HAP-1 (cell line): ENCODE data around the gene TSSK2.
A peak's percentile ranks its signal among the peaks of the same experiment; 100 is the strongest.

Experiments used
- DNase-seq, 2 experiments: peaks; one replicate each; pipeline ENCODE4 v3.0.0-alpha.2; 2016 to 2020; ENCODE audit warnings: low spot score in 2 of 2
- H3K27me3 ChIP-seq: fragments of 250-450 bp; sonication (Bioruptor Pico); 2 replicates; pipeline ENCODE4 v1.5.1; 2020; ENCODE audit warnings: low read depth, mild to moderate bottlenecking, moderate library complexity
- H3K36me3 ChIP-seq: fragments of 250-450 bp; sonication (Bioruptor Pico); replicated peaks from 2 replicates; pipeline ENCODE4 v1.5.1; 2020; ENCODE audit warnings: mild to moderate bottlenecking
- H3K4me1 ChIP-seq: fragments of 250-450 bp; sonication (Bioruptor Pico); 2 replicates; pipeline ENCODE4 v1.5.1; 2020; ENCODE audit warnings: mild to moderate bottlenecking
- H3K4me3 ChIP-seq: fragments of 250-450 bp; sonication (Bioruptor Pico); 2 replicates; pipeline ENCODE4 v1.5.1; 2020; ENCODE audit warnings: mild to moderate bottlenecking, moderate library complexity
- H3K9me3 ChIP-seq: fragments of 250-450 bp; sonication (Bioruptor Pico); 2 replicates; pipeline ENCODE4 v1.5.1; 2020; ENCODE audit warnings: mild to moderate bottlenecking, moderate library complexity
- in situ Hi-C: fragments of 300-500 bp; cut with MboI; formaldehyde crosslinking; loops from 3 replicates; pipeline ENCODE4 v1.14.3; 2020; ENCODE audit warnings: low sequenced_read_pairs, inconsistent platforms, mixed read lengths

TSSK2 gene

DNA sequence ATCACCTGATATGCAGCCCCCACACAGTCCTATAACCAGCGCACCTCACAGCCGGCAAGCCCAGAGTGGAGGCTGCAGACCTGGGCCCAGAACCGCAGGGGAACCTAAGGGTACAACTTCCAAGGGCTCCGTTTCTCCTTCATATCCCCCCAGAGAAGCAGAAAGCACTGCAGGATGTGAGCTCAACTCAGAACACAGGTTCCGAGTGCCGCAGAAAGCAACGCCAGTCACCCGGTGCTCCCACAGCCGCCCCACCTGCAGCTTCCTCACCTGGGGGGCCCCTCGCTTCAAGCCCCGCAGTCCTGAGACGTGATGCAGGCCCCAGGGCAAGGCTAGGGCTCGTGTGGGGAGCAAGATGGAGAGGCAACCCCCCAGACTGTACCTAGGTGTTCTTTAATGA is 2.5 kb downstream of the TSSK2 start:
- in situ Hi-C loops = no loop called here
- H3K36me3 ChIP-seq = peaks cover 43% of the 10 kb centered on the region
- no peak for DNase-seq
- no peaks in the 10 kb centered on the region for H3K9me3 ChIP-seq
- no peak overlapping the region for H3K4me3 ChIP-seq
- H3K27me3 ChIP-seq = no peaks in the 10 kb centered on the region
- no peaks in the 10 kb centered on the region for H3K4me1 ChIP-seq

DNA sequence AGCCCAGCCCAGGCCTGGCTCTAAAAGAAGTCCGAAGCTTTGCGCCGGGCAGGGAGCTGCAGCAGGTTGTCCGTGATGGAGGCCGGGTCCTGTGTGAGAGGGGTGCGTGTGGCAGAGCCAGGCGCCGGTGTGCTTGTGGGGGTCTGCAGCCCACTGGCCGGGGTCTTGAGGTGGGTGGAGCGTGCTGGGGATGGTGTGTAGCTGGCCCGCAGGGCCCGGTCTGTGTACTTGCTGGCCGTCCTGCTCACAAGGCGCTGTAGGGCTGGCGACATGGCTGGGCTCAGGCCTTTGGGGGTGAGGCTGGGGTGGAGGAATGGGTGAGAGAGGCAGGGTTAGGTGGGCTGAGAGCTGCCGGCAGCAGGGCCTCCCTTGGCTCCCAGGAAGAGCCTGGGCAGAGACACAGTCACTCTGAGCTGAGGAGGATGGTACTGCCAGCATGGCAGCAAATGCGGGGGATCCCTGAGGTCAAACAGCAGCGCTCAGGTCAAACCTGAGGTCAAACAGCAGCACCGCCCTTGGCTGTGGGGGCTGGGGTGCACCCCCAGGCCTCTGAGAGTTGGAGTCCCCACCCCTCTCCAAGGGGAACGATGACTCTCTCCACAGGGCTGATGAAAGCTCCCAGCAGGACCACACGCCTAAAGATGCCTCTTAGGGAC is 3.2 kb downstream of the TSSK2 start:
- H3K27me3 ChIP-seq = no peaks in the 10 kb centered on the region
- H3K4me1 ChIP-seq = no peaks in the 10 kb centered on the region
- no peak for DNase-seq
- no peak overlapping the region for H3K4me3 ChIP-seq
- H3K9me3 ChIP-seq = no peaks in the 10 kb centered on the region
- in situ Hi-C loops = no loop called here
- peaks cover 50% of the 10 kb centered on the region for H3K36me3 ChIP-seq

DNA sequence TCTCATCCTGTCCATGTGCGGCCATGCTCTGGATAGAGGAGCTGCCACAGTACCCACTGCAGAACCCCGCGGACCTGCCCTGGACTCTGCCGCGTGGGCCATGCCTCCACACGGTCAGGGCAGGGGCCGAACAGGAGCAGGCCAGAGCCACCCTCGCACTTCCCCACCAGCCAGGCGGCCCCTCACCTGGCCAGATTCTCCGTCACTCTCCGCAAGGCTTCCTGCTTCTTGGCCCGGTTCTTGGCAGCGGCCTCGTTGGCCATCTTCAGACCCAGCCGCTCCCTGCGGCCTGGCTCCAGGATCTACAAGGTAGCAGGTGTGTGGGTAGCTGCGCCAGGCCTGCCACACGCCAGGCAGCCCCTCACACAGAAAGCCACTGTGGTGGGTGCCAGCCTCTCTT is 3.8 kb downstream of the TSSK2 start:
- no peak for DNase-seq
- H3K4me3 ChIP-seq = no peak overlapping the region
- H3K9me3 ChIP-seq = no peaks in the 10 kb centered on the region
- H3K4me1 ChIP-seq = no peaks in the 10 kb centered on the region
- H3K27me3 ChIP-seq = no peaks in the 10 kb centered on the region
- in situ Hi-C loops = no loop called here
- peaks cover 56% of the 10 kb centered on the region for H3K36me3 ChIP-seq

DNA sequence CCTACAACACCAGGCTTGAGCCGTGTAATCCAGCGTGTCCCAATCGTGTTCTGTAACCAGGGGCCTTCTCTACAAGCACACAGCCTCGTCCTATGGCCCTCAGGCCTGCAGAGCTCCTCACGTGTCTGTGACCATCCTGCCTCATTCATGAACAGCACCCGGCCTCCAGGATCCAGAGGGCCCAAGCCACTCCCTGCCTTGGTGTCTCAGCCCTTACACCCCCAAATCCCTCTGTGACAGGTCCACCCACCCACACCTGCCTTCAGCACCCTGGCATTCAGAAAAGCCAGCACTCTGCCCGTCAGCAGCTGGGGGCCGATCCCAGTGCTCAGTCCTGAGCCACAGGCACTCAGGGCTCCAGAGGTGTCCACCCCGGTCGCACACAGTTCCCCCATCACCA is 5.8 kb downstream of the TSSK2 start:
- Histone ChIP-seq H3K27me3 (no peaks in the 10 kb centered on the region), H3K9me3 (no peaks in the 10 kb centered on the region), H3K4me1 (no peaks in the 10 kb centered on the region), H3K36me3 (peaks cover 69% of the 10 kb centered on the region), H3K4me3 (no peak overlapping the region)
- DNase-seq = no peak
- in situ Hi-C loops = no loop called here

DNA sequence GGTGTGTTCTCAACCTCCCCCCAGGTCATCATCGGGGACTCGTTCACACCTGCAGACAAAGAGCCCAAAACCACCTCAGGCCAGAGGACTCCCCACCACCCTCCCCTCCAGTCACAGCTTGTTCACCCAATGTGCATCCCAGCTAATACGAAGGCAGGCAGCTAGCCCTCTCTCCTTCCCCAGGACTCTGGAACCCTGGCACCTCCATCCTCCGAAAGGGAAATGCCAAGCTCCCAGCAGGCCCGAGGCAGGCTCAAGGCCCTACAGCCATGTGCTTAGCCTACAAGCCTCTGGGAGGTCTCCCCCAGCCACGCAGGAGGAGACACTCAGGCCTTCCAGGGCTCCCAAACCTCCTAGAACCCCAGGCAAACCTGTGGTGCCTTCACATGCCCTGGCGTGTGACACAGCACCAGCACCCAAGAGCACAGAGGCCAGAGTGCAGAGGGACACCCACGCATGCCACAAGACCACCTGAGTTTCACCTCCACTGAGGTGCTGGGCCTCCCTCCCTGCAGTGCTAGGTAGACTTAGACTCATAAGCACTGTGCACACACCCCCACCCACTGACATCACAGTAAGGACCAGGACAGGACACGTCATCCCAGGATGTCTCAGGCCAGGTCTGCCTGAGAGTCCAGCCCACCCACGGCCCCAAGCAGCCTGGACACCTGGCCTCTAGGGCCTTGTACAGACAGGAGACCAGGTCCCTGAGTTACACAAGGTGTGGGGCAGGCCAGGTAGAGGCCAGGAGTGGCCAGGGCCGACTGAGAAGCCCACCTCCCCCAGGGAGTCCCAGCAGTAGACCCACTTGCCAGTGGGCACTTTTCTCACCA is 6.5 kb downstream of the TSSK2 start:
- Histone ChIP-seq H3K27me3 (no peaks in the 10 kb centered on the region), H3K4me1 (no peaks in the 10 kb centered on the region), H3K4me3 (no peak overlapping the region), H3K36me3 (peaks cover 75% of the 10 kb centered on the region), H3K9me3 (no peaks in the 10 kb centered on the region)
- DNase-seq = no peak
- in situ Hi-C loops = no loop called here

DNA sequence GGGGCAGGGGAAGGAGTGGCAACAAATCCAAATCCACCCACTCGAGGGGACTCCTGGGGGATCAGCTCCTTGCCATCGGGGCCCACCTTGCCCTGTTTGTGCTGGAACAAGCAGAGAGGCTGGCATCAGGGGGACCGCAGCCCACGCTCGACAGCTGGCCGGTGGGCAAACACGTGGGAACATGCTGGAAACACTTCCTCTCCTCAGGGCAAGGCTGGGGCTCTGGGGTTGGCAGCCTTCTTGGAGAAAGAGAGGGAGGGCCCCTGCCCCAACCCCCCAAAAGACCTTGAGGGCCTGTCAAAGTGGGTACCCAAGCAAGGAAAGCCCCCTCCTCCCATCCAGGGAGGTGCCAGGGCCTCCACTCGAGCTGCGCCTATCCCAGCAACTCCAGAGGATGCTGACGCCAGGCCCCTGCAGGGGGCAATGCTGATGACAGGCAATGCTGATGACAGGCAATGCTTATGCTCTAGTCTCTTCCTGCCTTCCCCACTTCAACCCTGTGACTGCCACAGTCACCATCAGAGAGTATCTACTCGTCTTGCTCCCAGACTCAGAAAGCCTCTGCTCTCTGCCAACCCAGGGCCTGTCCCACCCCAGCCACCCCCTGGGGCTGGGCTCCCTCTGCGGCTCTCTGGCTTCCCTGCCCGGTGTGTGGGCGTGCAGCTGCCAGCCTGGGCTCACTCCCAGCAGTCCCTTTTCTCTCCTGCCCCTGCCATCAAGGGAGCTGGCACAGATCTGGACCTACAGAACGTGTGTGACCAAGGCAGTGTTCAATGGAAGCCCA is 7.3 kb downstream of the TSSK2 start:
- H3K4me1 ChIP-seq = peaks cover 2% of the 10 kb centered on the region; the same call in 1 of the 2 replicates
- in situ Hi-C loops = no loop called here
- DNase-seq = no peak
- H3K4me3 ChIP-seq = no peak overlapping the region
- H3K36me3 ChIP-seq = peaks cover 72% of the 10 kb centered on the region
- H3K9me3 ChIP-seq = no peaks in the 10 kb centered on the region
- H3K27me3 ChIP-seq = no peaks in the 10 kb centered on the region

DNA sequence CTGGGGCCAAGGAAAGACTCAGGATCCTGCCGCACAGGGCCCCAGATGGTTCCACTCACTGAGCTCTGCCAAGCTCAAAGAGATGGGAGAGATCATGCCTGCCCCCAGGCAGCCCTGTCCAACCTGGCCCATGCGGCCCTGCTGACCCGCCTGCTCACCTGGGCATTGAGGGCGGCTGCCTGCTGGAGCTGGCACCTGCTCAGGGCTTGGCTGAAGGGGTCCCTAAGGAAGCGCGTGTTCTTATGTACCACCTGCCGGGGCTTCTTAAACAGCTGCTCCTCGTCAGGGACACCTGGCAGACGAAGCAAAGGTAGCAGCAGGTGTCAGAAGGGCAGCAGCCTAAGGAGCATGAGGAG is 7.9 kb downstream of the TSSK2 start:
- DNase-seq = no peak
- no peak overlapping the region for H3K4me3 ChIP-seq
- H3K27me3 ChIP-seq = no peaks in the 10 kb centered on the region
- in situ Hi-C loops = no loop called here
- H3K4me1 ChIP-seq = peaks cover 6% of the 10 kb centered on the region; the same call in 1 of the 2 replicates
- no peaks in the 10 kb centered on the region for H3K9me3 ChIP-seq
- peaks cover 66% of the 10 kb centered on the region for H3K36me3 ChIP-seq

DNA sequence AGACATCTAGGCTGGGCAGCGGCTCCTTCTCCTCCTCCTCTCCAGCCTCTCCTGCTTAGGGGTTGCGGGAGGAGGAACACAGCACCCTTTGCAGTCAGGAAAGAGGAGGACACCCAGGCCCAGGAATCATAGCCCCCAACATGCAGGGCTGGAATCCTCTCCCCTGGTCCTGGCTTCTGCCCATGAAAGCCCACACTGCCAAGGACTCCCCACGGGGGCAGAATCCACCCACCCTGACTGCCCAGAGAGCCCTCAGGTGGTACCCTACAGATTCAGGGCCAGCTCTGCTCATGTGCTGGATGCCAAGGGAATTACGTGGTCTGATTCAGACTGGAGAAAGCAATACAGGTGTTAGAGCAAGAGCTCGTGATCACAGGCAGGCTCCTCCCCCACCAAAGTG is 8.9 kb downstream of the TSSK2 start:
- Histone ChIP-seq H3K36me3 (peaks cover 56% of the 10 kb centered on the region), H3K4me3 (no peak overlapping the region), H3K4me1 (peaks cover 6% of the 10 kb centered on the region; the same call in 1 of the 2 replicates), H3K9me3 (no peaks in the 10 kb centered on the region), H3K27me3 (no peaks in the 10 kb centered on the region)
- DNase-seq = no peak
- in situ Hi-C loops = no loop called here

DNA sequence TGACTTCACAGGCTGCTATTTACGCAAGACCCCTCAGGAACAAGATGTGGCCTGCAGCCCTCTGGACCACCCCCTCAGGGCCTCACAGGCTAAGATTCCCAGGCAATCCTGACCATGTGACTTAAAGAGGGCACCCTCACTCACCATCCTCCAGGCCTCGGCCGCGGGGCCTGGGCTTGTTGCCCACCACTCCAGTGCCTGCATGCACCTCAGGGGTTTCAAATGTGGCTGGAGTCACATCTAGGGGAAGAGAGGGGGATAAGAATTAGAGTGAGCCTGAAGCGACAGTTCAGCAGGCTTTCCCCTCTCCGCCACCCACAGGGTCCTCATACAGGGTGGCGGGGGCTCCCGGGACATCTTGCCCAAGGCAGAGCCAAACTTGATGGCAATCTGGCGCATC is 11.3 kb downstream of the TSSK2 start:
- Histone ChIP-seq H3K36me3 (peaks cover 44% of the 10 kb centered on the region), H3K4me1 (peaks cover 6% of the 10 kb centered on the region; the same call in 1 of the 2 replicates), H3K27me3 (no peaks in the 10 kb centered on the region), H3K9me3 (no peaks in the 10 kb centered on the region), H3K4me3 (no peak overlapping the region)
- in situ Hi-C loops = no loop called here
- no peak for DNase-seq

DNA sequence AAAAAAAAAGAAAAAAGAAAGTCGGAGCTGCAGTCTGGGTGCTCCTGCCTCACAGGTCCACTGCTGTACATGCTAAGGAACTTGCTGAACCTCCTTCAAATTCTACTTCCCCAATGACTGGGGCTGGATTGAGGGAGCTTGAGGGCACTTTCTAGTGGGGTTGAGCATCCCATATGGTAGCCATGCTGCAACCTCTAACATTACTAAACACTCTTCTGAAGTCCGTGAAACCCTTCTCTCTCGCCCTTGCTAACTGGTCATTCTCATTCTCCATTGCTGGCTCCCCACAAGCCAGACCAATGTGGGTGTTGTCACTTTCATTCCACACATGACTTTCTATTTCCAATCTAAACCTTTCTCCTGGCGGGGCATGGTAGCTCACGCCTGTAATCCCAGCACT is 12.1 kb downstream of the TSSK2 start:
- H3K27me3 ChIP-seq = peaks cover 4% of the 10 kb centered on the region
- in situ Hi-C loops = no loop called here
- DNase-seq = no peak
- H3K9me3 ChIP-seq = no peaks in the 10 kb centered on the region
- peak overlapping the region; percentile 78 for H3K4me3 ChIP-seq
- H3K4me1 ChIP-seq = peaks cover 6% of the 10 kb centered on the region; the same call in 1 of the 2 replicates
- H3K36me3 ChIP-seq = peaks cover 36% of the 10 kb centered on the region

DNA sequence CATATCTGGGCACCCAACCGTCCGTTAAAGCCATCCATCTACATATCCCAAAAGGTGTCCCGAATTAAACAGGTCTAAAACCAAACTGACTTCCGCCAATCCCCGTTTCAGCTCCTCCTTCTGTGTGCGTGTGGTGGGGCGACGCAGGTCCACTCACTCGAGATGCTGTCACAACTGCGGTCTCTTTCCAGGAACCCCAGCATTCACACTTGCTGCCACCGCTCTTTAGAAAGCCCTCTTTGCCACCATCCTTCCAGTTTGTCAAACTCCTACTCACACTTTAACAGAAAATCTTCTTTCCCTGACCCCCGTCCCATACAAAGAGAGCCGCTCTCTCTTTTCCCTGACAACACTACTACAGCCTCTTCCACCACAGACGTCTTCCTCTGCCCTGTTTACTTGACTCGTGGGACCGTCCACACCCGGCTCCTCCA is 12.9 kb downstream of the TSSK2 start:
- DNase-seq = no peak
- in situ Hi-C loops = no loop called here
- no peaks in the 10 kb centered on the region for H3K9me3 ChIP-seq
- peaks cover 6% of the 10 kb centered on the region; the same call in 1 of the 2 replicates for H3K4me1 ChIP-seq
- H3K36me3 ChIP-seq = peaks cover 28% of the 10 kb centered on the region
- peak overlapping the region; percentile 78 for H3K4me3 ChIP-seq
- peaks cover 12% of the 10 kb centered on the region for H3K27me3 ChIP-seq

DNA sequence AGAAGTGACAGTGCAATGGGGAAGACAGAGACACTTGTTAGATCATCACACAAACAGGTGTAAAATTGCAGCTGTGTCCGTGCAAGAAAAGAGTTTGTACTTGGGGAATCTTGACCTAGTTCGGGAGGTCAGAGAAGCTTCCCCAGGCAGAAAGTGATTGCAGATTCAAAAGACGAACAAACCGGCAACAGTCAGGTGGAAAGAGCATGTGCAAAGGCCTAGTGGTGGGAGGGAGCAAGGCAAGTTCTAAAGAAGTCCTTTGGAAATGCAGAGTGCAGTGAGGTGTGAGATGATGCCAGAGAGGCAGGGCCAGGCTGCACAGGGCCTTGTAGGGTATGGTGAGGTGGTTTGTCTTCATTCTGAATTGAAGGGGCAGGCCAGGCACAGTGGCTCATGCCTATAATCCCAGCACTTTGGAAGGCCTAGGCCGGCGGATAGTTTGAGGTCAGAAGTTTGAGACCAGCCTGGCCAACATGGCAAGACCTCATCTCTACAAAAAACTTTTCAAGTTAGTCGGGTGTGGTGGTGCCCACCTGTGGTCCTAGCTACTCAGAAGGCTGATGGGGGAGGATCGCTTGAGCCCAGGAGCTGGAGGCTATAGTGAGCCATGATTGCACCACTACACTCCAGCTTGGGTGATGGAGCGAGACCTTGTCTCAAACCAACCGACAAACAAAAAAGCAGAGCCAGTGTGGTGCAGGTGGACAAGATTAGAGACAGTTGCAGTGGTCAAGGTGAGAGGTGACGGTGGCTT is 15.3 kb downstream of the TSSK2 start:
- peak in 1 of 2 experiments; percentile 25 for DNase-seq
- H3K27me3 ChIP-seq = peaks cover 27% of the 10 kb centered on the region
- H3K9me3 ChIP-seq = no peaks in the 10 kb centered on the region
- peaks cover 6% of the 10 kb centered on the region; the same call in 1 of the 2 replicates for H3K4me1 ChIP-seq
- no peak overlapping the region for H3K4me3 ChIP-seq
- H3K36me3 ChIP-seq = peaks cover 11% of the 10 kb centered on the region
- in situ Hi-C loops = no loop called here

DNA sequence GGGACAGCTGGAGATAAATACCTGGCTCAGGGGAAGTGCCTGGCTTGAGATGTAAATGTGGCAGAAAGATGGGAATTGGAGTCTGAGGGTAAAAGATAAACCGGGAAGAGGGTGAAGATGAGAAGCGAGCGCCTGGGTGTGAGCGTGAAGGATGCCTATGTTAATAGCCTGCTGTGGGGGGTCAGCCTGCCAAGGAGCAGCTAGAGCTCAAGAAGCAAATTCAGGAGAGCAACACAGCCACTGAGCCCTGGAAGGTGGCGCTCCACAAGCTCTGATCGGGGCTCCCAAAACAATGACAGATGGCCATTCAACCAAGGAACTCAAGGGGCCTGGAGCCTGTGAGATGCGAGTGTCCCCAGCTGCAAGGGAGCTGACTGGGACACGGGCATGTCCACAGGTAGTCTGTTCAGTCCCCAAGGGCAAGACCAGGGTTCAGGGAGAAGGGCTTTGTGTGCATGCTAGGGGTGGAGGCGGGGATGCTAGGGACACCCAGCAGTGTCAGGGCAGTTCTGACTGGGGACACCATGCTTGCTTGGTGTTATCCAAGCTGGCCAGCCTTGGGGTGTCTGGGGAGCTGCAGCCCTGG is 16.2 kb downstream of the TSSK2 start:
- no peak for DNase-seq
- Histone ChIP-seq H3K4me3 (no peak overlapping the region), H3K36me3 (peaks cover 2% of the 10 kb centered on the region), H3K27me3 (peaks cover 32% of the 10 kb centered on the region), H3K4me1 (peaks cover 6% of the 10 kb centered on the region; the same call in 1 of the 2 replicates), H3K9me3 (no peaks in the 10 kb centered on the region; the same call in 1 of the 2 replicates)
- in situ Hi-C loops = no loop called here
